IMR-90 (cell line): ENCODE measurements around the gene MKNK2. TPM values are rescaled to one million over a fixed set of nuclear protein-coding genes. Genes with fewer than 3 reads are reported as not detected.

ENCODE experiments used
- ATAC-seq: fragments of 200-7000 bp; cut with Tn5 transposase; 2 replicates; pipeline ENCODE4 v1.9.1; 2020; ENCODE audit warnings: low read depth, mild to moderate bottlenecking, moderate library complexity
- BruUV-seq: library from RNA; stranded (reverse); fragments of 400-500 nt; replicated peaks from 2 replicates; lab custom pipeline; 2021; lab: Mats Ljungman, UMichigan
- CTCF ChIA-PET: fragments of 300-600 bp; formaldehyde crosslinking; extraction: SDS; loops from one replicate; lab custom pipeline; 2021; ENCODE audit warnings: antibody characterized with exemption; lab: Yijun Ruan, JAX
- POLR2A ChIA-PET: fragments of 300-600 bp; sonication (Branson Sonifier 250); formaldehyde crosslinking; loops from one replicate; lab custom pipeline; 2022; ENCODE audit warnings: antibody characterized with exemption; ENCODE audit not compliant: unreplicated experiment; lab: Charles Lee
- DNase-seq: peaks from one replicate; pipeline ENCODE4 v3.0.0; 2013
- H2AFZ ChIP-seq: replicated peaks from 2 replicates; pipeline ENCODE3; 2013; ENCODE audit warnings: low read length, mild to moderate bottlenecking; ENCODE audit not compliant: poor library complexity
- H2AK5ac ChIP-seq: 2 replicates; pipeline ENCODE4 v1.6.1; 2013; ENCODE audit warnings: low read depth, low read length, inconsistent platforms
- H2AK9ac ChIP-seq: replicated peaks from 2 replicates; pipeline ENCODE3; 2013; ENCODE audit warnings: mild to moderate bottlenecking, low read depth, low read length, moderate library complexity; ENCODE audit not compliant: poor library complexity
- H2BK120ac ChIP-seq: 2 replicates; pipeline ENCODE4 v1.6.1; 2013; ENCODE audit warnings: low read depth, low read length, inconsistent platforms
- H2BK15ac ChIP-seq: 3 replicates; pipeline ENCODE4 v1.6.1; 2013; ENCODE audit warnings: low read depth, low read length, inconsistent platforms
- H2BK20ac ChIP-seq: 2 replicates; pipeline ENCODE4 v1.6.1; 2013; ENCODE audit warnings: low read depth, mild to moderate bottlenecking, inconsistent platforms, low read length, moderate library complexity
- H2BK5ac ChIP-seq: 2 replicates; pipeline ENCODE4 v1.6.1; 2013; ENCODE audit warnings: mild to moderate bottlenecking, low read depth, low read length, inconsistent platforms; ENCODE audit not compliant: poor library complexity, severe bottlenecking
- H3K14ac ChIP-seq: replicated peaks from 2 replicates; pipeline ENCODE4 v1.6.1; 2013; ENCODE audit warnings: low read depth, low read length, inconsistent platforms
- H3K18ac ChIP-seq: 2 replicates; pipeline ENCODE4 v1.6.1; 2013; ENCODE audit warnings: low read depth, low read length, control low read depth
- H3K23ac ChIP-seq: 2 replicates; pipeline ENCODE4 v1.6.1; 2013; ENCODE audit warnings: low read depth, low read length, inconsistent platforms
- H3K27ac ChIP-seq: 2 replicates; pipeline ENCODE4 v1.5.1; 2013; ENCODE audit warnings: mild to moderate bottlenecking, control low read depth, low read length; ENCODE audit not compliant: insufficient read depth
- H3K27me3 ChIP-seq: 2 replicates; pipeline ENCODE4 v1.6.1; 2013; ENCODE audit warnings: low read length; ENCODE audit not compliant: control insufficient read depth, insufficient read depth
- H3K36me3 ChIP-seq: 2 replicates; pipeline ENCODE4 v1.6.1; 2013; ENCODE audit warnings: low read length, mixed read lengths; ENCODE audit not compliant: control insufficient read depth, insufficient read depth
- H3K4ac ChIP-seq: 2 replicates; pipeline ENCODE4 v1.6.1; 2013; ENCODE audit warnings: low read depth, low read length, inconsistent platforms
- H3K4me1 ChIP-seq: 2 replicates; pipeline ENCODE4 v1.6.1; 2013; ENCODE audit warnings: low read length, mixed read lengths; ENCODE audit not compliant: control insufficient read depth, insufficient read depth
- H3K4me2 ChIP-seq: 2 replicates; pipeline ENCODE4 v1.6.1; 2013; ENCODE audit warnings: low read depth, mild to moderate bottlenecking, control low read depth, low read length, moderate library complexity
- H3K4me3 ChIP-seq: 2 replicates; pipeline ENCODE4 v1.5.1; 2013; ENCODE audit warnings: low read depth, mild to moderate bottlenecking, control low read depth, low read length, moderate library complexity; ENCODE audit not compliant: insufficient read depth
- H3K56ac ChIP-seq: 2 replicates; pipeline ENCODE4 v1.6.1; 2013; ENCODE audit warnings: low read length, inconsistent platforms; ENCODE audit not compliant: insufficient read depth; ENCODE audit errors: extremely low read depth
- H3K79me1 ChIP-seq, 2 experiments: 2 replicates each; pipeline ENCODE4 v1.6.1; 2013; ENCODE audit warnings: low read length in 2 of 2, inconsistent platforms in 1 of 2, low read depth in 1 of 2
- H3K9ac ChIP-seq: 2 replicates; pipeline ENCODE4 v1.6.1; 2013; ENCODE audit warnings: low read depth, low read length, control low read depth
- H3K9me1 ChIP-seq: 2 replicates; pipeline ENCODE4 v1.6.1; 2013; ENCODE audit warnings: low read length, inconsistent platforms; ENCODE audit not compliant: insufficient read depth
- H3K9me3 ChIP-seq: 2 replicates; pipeline ENCODE4 v1.6.1; 2013; ENCODE audit warnings: low read length; ENCODE audit not compliant: control insufficient read depth, insufficient read depth
- H4K20me1 ChIP-seq: 2 replicates; pipeline ENCODE4 v1.6.1; 2013; ENCODE audit warnings: low read length, inconsistent platforms; ENCODE audit not compliant: insufficient read depth
- H4K5ac ChIP-seq: 2 replicates; pipeline ENCODE4 v1.6.1; 2013; ENCODE audit warnings: mild to moderate bottlenecking, low read depth, low read length, control low read depth
- H4K8ac ChIP-seq, 2 experiments: 2 replicates each; pipeline ENCODE4 v1.6.1; 2013; ENCODE audit warnings: low read depth in 2 of 2, low read length in 2 of 2, control low read depth in 1 of 2, inconsistent platforms in 1 of 2
- H4K91ac ChIP-seq: 2 replicates; pipeline ENCODE4 v1.6.1; 2013; ENCODE audit warnings: low read depth, low read length, inconsistent platforms; ENCODE audit not compliant: insufficient read depth
- BHLHE40 ChIP-seq: fragments of 150-350 bp; IDR thresholded peaks from 2 replicates; pipeline ENCODE4 v1.6.1; 2016; ENCODE audit warnings: mild to moderate bottlenecking, low read depth, low read length
- CEBPB ChIP-seq: IDR thresholded peaks from 2 replicates; pipeline ENCODE4 v1.6.1; 2012; ENCODE audit warnings: low read depth, low read length, improper control_type of control experiment
- CHD1 ChIP-seq: IDR thresholded peaks from 2 replicates; pipeline ENCODE4 v1.6.1; 2012; ENCODE audit warnings: low read depth, low read length, improper control_type of control experiment
- CTCF ChIP-seq: conservative IDR thresholded peaks from 2 replicates; pipeline ENCODE4 v1.5.1; 2012; ENCODE audit warnings: mild to moderate bottlenecking, low read depth, low read length, improper control_type of control experiment
- ELK1 ChIP-seq: fragments of 150-350 bp; IDR thresholded peaks from 2 replicates; pipeline ENCODE4 v1.6.1; 2016; ENCODE audit warnings: low read depth, mild to moderate bottlenecking, low read length, moderate library complexity, borderline replicate concordance
- FOS ChIP-seq: fragments of 150-350 bp; IDR thresholded peaks from 2 replicates; pipeline ENCODE4 v1.6.1; 2016; ENCODE audit warnings: low read depth, low read length
- MAFK ChIP-seq: IDR thresholded peaks from 2 replicates; pipeline ENCODE4 v1.6.1; 2012; ENCODE audit warnings: low read depth, low read length, improper control_type of control experiment
- MAZ ChIP-seq: IDR thresholded peaks from 2 replicates; pipeline ENCODE4 v1.6.1; 2012; ENCODE audit warnings: low read depth, mild to moderate bottlenecking, low read length, improper control_type of control experiment, moderate library complexity, borderline replicate concordance
- MXI1 ChIP-seq: IDR thresholded peaks from 2 replicates; pipeline ENCODE4 v1.6.1; 2012; ENCODE audit warnings: low read depth, mild to moderate bottlenecking, low read length, moderate library complexity, borderline replicate concordance
- NFE2L2 ChIP-seq: fragments of 150-350 bp; IDR thresholded peaks from 2 replicates; pipeline ENCODE4 v1.6.1; 2016; ENCODE audit warnings: low read depth, mild to moderate bottlenecking, low read length
- POLR2A ChIP-seq: IDR thresholded peaks from 2 replicates; pipeline ENCODE4 v1.6.1; 2012; ENCODE audit warnings: mild to moderate bottlenecking, low read depth, low read length
- RAD21 ChIP-seq: IDR thresholded peaks from 2 replicates; pipeline ENCODE4 v1.6.1; 2012; ENCODE audit warnings: low read length, improper control_type of control experiment
- RCOR1 ChIP-seq: IDR thresholded peaks from 2 replicates; pipeline ENCODE4 v1.6.1; 2012; ENCODE audit warnings: mild to moderate bottlenecking, low read length, improper control_type of control experiment; ENCODE audit not compliant: insufficient replicate concordance
- RFX5 ChIP-seq: IDR thresholded peaks from 2 replicates; pipeline ENCODE4 v1.8.0; 2012; ENCODE audit warnings: low read depth, mild to moderate bottlenecking, low read length, moderate library complexity
- SMC3 ChIP-seq: fragments of 150-350 bp; IDR thresholded peaks from 2 replicates; pipeline ENCODE4 v1.6.1; 2016; ENCODE audit warnings: low read depth, mild to moderate bottlenecking, antibody characterized with exemption, low read length, moderate library complexity
- USF2 ChIP-seq: fragments of 150-350 bp; IDR thresholded peaks from 2 replicates; pipeline ENCODE4 v1.6.1; 2017; ENCODE audit warnings: mild to moderate bottlenecking, antibody characterized with exemption, low read length, low read depth
- WGBS, 2 experiments: methylation state at CpG; one replicate each; pipeline versions ENCODE4 v1.1.5 to v1.1.7; 2013; ENCODE audit warnings: missing lambda C conversion rate in 2 of 2; ENCODE audit not compliant: insufficient read length in 1 of 2; ENCODE audit errors: extremely low coverage in 2 of 2; 5-methylcytosine and 5-hydroxymethylcytosine counted together
- dilution Hi-C: fragments of 300-500 bp; cut with HindIII; formaldehyde crosslinking; loops from one replicate; pipeline ENCODE4 v1.14.3; 2018; ENCODE audit warnings: low sequenced_read_pairs; ENCODE audit not compliant: unreplicated experiment
- in situ Hi-C: fragments of 300-500 bp; cut with MboI; formaldehyde crosslinking; loops from 3 replicates; pipeline ENCODE4 v1.14.3; 2019; ENCODE audit warnings: low sequenced_read_pairs, inconsistent platforms, mixed read lengths
- intact Hi-C: fragments of 100-400 bp; cut with micrococcal nuclease; formaldehyde crosslinking; loops from 2 replicates; pipeline ENCODE4 v1.10.0; 2022
- polyA plus RNA-seq, 3 experiments: library from polyadenylated mRNA; depleted of rRNA; stranded (reverse); fragments of >200 nt; gene quantifications; 2 replicates each; pipeline ENCODE4 v1.2.3, GENCODE V29; 2012; ENCODE audit warnings: low replicate concordance in 1 of 3
- total RNA-seq: library from RNA; depleted of rRNA; stranded (reverse); fragments of >200 nt; gene quantifications from 2 replicates; pipeline ENCODE4 v1.2.3, GENCODE V29; 2012

Gene MKNK2
- total and polyA plus RNA-seq, 2 of the 4 experiments (the other 2 are of a cell fraction): 21.9 to 31.8 TPM

- dilution Hi-C loops: no loop called here
- H3K9me1 ChIP-seq: no peaks in the 10 kb centered on the region
- peaks cover 14% of the 10 kb centered on the region for H3K4me1 ChIP-seq
- no peak overlapping the region for H2BK15ac ChIP-seq
- H4K5ac ChIP-seq: no peak overlapping the region
- no peak for DNase-seq
- H2AFZ ChIP-seq: no peak overlapping the region
- no peak overlapping the region for H2BK120ac ChIP-seq
- no peak overlapping the region for H3K4ac ChIP-seq
- no peak overlapping the region for H2BK5ac ChIP-seq
- no peak overlapping the region for H3K27ac ChIP-seq
- ChIA-PET POLR2A (no interaction called here), CTCF (no interaction called here)
- no peak overlapping the region for H3K18ac ChIP-seq
- H3K4me2 ChIP-seq: no peak overlapping the region; the same call in 1 of the 2 replicates
- H3K56ac ChIP-seq: no peak overlapping the region
- H3K4me3 ChIP-seq: no peak overlapping the region
- no peak overlapping the region for H4K8ac ChIP-seq
- H2AK5ac ChIP-seq: no peak overlapping the region
- no peak overlapping the region for H3K9ac ChIP-seq
- H3K14ac ChIP-seq: no peak overlapping the region
- H3K36me3 ChIP-seq: peaks cover 6% of the 10 kb centered on the region
- H4K91ac ChIP-seq: no peak overlapping the region
- no peak overlapping the region for H2AK9ac ChIP-seq
- ATAC-seq: no peak
- H3K79me1 ChIP-seq: peaks cover 3 to 55% of the 10 kb centered on the region in 2 experiments; a peak in 3 of 4 replicates
- peaks cover 15% of the 10 kb centered on the region for H4K20me1 ChIP-seq
- WGBS, 2 experiments: 85% methylated on average over 3 of the region's 6 CpGs; no CpG with 5 or more reads in 1 of the 2 experiments
- in situ Hi-C loops: no loop called here
- H2BK20ac ChIP-seq: no peak overlapping the region
- H3K9me3 ChIP-seq: no peaks in the 10 kb centered on the region
- no peak overlapping the region for H3K23ac ChIP-seq
- TF ChIP-seq CEBPB (no peak), MXI1 (no peak), POLR2A (no peak), SMC3 (no peak), FOS (no peak), CHD1 (no peak), RFX5 (no peak), RAD21 (no peak), USF2 (no peak), CTCF (no peak), MAFK (no peak), ELK1 (no peak), NFE2L2 (no peak), MAZ (no peak), BHLHE40 (no peak), RCOR1 (no peak)
- BruUV-seq: no TSS peak
- H3K27me3 ChIP-seq: no peaks in the 10 kb centered on the region
- intact Hi-C loops: no loop called here
These were observed 37.4 kb downstream of the MKNK2 start for GRCh38 chr19:2013683-2013961.
